Measurements from ENCODE around the gene RASEF.
"Not testable (repeated sequence)": the region's sequence is repeated elsewhere in the genome, so short reads cannot be mapped to it uniquely, and the experiment has no call there.

The RASEF gene

GRCh38 chr9:83062651-83063527, at the start of gene RASEF:
Gene RASEF (minus strand): TSS chr9:83063142. CDS start chr9:83062867, 275 bp downstream.
- no peak for DNase-seq

- DNase-seq: no peak
These were observed 48.2 kb upstream of the RASEF start for GRCh38 chr9:83111169-83111568.

GRCh38 chr9:83109296-83109695, 46.4 kb upstream of the RASEF start:
- no peak for DNase-seq

GRCh38 chr9:83108208-83108607, 45.3 kb upstream of the RASEF start:
- no peak for DNase-seq

- no peak for DNase-seq
These were observed 43.8 kb upstream of the RASEF start for GRCh38 chr9:83106772-83107171.

- no peak for DNase-seq
These were observed 43.3 kb upstream of the RASEF start for GRCh38 chr9:83106263-83106662.

GRCh38 chr9:83097633-83098032, 34.7 kb upstream of the RASEF start:
- no peak for DNase-seq

GRCh38 chr9:83093311-83093710, 30.4 kb upstream of the RASEF start:
- DNase-seq: not testable (repeated sequence)

GRCh38 chr9:83081846-83082245, 18.9 kb upstream of the RASEF start:
- no peak for DNase-seq

GRCh38 chr9:83081010-83081409, 18.1 kb upstream of the RASEF start:
- no peak for DNase-seq

GRCh38 chr9:83075932-83076331, 13.0 kb upstream of the RASEF start:
- not testable (repeated sequence) for DNase-seq

- not testable (repeated sequence) for DNase-seq
These were observed 9.6 kb upstream of the RASEF start for GRCh38 chr9:83072498-83072897.

GRCh38 chr9:83071626-83072025, 8.7 kb upstream of the RASEF start:
- no peak for DNase-seq

- DNase-seq: no peak
These were observed 7.3 kb upstream of the RASEF start for GRCh38 chr9:83070261-83070660.

- no peak for DNase-seq
These were observed 6.7 kb upstream of the RASEF start for GRCh38 chr9:83069651-83070050.

- no peak for DNase-seq
These were observed 5.5 kb upstream of the RASEF start for GRCh38 chr9:83068414-83068813.

GRCh38 chr9:83067579-83067978, 4.6 kb upstream of the RASEF start:
- DNase-seq: no peak

- DNase-seq: no peak
These were observed 3.8 kb upstream of the RASEF start for GRCh38 chr9:83066771-83067170.

- DNase-seq: no peak
These were observed 2.3 kb upstream of the RASEF start for GRCh38 chr9:83065233-83065632.

- no peak for DNase-seq
These were observed 822 bp downstream of the RASEF start for GRCh38 chr9:83061990-83062650.

GRCh38 chr9:83061036-83061435, 1.9 kb downstream of the RASEF start:
- DNase-seq: no peak

- DNase-seq: no peak
These were observed 2.4 kb downstream of the RASEF start for GRCh38 chr9:83060556-83060955.

- DNase-seq: no peak
These were observed 3.5 kb downstream of the RASEF start for GRCh38 chr9:83059417-83059816.

GRCh38 chr9:83056911-83057310, 6.0 kb downstream of the RASEF start:
- DNase-seq: no peak
